GM10266 (cell line): ENCODE data around the gene ANK2.

ENCODE experiments used
- DNase-seq: peaks from one replicate; pipeline ENCODE4 v3.0.0; 2012; ENCODE audit errors: extremely low spot score
- TF ChIP-seq, protein P1 (sequence below): IDR thresholded peaks from 2 replicates; pipeline ENCODE4 v1.5.1; 2012; ENCODE audit warnings: mild to moderate bottlenecking, low read depth; ENCODE audit not compliant: control insufficient read depth, insufficient read depth; ENCODE audit errors: missing control alignments

The ANK2 gene

DNA sequence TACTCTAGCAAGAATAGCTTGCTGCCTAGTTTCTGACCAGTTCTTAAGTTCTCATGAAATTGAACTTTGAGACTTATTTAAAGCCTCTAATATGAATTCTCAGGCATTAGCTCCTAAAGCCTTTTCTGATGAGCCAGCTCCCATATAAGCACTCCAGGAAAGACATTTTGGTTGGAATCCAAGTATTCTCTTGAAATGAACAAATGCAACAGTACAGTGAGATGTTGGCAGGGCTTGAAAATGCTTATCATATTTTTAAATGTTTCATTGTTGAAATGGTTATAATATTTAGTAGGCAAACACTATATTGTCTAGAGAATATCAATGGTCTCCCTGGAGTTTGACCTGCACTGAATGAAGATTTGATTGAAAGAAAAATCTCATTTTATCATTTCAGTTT is 240.3 kb downstream of the ANK2 start:
- TF ChIP-seq, protein P1, sequence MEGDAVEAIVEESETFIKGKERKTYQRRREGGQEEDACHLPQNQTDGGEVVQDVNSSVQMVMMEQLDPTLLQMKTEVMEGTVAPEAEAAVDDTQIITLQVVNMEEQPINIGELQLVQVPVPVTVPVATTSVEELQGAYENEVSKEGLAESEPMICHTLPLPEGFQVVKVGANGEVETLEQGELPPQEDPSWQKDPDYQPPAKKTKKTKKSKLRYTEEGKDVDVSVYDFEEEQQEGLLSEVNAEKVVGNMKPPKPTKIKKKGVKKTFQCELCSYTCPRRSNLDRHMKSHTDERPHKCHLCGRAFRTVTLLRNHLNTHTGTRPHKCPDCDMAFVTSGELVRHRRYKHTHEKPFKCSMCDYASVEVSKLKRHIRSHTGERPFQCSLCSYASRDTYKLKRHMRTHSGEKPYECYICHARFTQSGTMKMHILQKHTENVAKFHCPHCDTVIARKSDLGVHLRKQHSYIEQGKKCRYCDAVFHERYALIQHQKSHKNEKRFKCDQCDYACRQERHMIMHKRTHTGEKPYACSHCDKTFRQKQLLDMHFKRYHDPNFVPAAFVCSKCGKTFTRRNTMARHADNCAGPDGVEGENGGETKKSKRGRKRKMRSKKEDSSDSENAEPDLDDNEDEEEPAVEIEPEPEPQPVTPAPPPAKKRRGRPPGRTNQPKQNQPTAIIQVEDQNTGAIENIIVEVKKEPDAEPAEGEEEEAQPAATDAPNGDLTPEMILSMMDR = no peak
- no peak for DNase-seq

DNA sequence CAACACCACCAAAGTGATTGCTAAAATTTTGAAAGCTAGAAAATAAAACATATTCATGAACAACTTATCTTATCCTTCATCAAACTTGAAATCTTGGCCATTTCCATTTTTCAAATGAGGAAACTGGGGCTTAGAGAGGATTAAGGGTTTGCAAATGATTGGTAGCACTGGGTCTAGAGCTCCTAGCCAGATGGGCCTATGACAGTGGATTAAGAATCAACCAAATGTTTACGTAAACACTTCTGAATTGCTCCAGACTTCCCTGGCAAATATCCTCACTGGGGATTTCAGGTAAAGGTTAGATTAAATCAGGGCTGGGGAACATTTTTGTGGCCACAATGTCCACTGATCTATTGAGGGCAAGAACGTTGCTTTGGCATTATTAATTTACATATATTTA is 241.2 kb downstream of the ANK2 start:
- TF ChIP-seq, protein P1 = no peak
- no peak for DNase-seq

DNA sequence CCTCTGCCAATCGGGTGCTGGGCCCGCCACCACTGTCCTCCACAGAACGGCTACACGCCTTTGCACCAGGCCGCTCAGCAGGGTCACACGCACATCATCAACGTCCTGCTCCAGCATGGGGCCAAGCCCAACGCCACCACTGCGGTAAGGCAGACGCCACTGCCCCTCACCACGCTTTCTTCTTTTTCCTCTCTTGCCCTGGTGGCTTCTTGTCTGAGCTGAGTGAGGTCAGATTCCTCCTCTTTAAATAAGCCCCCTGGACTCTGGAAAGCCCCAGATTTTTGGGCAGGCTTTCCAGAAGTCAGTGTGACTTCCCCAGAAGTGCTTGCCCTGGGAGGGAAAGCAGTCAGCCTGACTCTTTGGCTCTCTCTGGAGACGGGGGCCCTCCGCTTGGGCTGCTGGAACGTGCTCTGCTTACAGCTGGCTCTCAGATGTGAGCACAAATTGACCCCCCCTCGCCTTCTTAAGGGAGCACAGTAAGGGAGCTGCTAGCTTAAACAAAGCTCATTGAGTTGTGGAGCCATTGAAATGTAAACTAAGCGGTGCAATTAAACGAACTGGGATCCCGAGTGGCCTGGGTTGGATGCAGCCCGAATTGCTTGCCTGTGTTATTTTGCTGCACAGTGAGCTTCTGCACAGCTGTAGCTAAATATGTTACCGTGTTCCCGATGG is 243.1 kb downstream of the ANK2 start:
- no peak for DNase-seq
- TF ChIP-seq, protein P1 = no peak

DNA sequence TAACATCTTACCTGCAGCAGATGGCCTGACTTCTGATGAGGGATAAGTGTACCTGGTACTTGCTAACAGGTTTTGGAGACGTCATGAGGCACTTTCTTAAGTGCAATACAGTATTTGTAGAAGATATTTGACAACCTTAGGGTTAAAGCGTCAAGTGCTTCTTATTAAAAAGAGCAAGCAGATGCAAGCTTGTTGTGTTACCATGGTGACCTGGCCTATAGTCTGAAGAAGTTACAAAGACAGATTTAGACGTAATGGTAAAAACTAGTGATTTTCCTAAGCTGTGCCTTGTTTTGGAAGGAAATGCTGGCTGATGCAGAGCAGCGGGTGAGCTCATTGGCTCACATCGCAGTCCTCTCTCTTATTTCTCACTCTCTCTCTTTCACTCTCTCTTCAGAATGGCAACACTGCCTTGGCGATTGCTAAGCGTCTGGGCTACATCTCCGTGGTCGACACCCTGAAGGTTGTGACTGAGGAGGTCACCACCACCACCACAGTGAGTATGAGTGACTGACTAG is 243.6 kb downstream of the ANK2 start:
- no peak for DNase-seq
- TF ChIP-seq, protein P1 = no peak

DNA sequence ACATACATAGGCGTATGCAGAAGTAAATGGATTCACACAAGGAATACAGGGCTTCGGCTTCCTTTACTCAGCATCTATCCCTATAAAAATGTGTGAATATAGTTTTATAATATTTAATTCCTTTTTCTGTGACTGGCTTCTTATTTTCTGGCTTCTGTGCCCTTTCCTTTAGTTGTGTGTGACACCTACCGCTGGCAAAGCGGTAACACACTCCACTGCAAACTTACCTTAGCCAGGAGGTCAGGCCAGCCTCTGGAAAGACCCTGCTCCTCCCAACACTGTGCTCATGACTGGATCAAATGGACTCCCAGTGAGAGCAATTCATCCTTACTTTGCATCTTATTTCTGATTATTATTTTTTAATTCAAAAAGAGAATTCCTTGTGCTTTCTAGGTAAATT is 244.2 kb downstream of the ANK2 start:
- TF ChIP-seq, protein P1 = no peak
- DNase-seq = no peak

DNA sequence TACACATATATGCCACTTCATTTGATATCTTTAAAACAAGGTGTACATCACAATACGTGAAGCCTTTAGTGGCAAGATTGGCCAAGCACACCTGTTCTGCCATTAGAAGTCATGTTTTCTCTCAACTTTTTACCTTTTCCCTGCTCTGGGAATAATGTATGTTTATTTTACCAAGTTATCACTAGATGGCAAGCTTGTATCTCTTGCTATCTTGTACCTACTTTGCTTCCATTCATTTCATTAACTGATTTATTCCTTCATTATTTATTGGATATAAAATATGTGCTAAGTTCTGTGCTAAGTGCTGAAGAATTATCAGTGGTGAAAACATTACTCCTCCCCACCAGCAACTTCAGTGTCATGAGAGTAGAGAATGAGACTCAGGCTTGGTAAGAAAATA is 245.5 kb downstream of the ANK2 start:
- TF ChIP-seq, protein P1 = no peak
- no peak for DNase-seq

DNA sequence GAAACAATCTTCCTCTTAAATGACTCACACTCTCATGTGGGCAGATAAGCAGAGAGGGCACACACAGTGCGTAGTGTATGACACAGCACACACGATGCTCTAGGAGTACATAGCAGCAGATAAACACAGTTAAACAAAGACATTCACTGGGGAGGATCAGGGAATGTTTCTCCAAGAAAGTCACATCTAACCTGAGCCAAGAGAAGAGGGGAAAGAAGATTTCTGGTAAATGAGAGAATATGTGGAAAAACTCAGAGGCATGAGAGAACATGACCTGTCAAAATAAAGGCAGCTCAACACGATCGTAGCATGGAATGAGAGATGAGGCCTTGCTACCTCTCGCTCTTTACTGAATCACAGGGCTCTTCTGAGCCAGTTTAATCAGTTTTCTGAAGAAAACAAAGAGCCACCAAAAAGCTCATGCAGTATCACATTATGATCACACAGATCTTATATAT is 251.0 kb downstream of the ANK2 start:
- no peak for DNase-seq
- TF ChIP-seq, protein P1 = no peak
